Osteoblast (primary cell): Measurements from ENCODE around the gene CNTNAP4. TPM values are rescaled to one million over a fixed set of nuclear protein-coding genes. Genes with fewer than 3 reads are reported as not detected.

Experiments
- DNase-seq: peaks from one replicate; pipeline ENCODE4 v3.0.0; 2011; ENCODE audit warnings: low spot score, mixed read lengths; ENCODE audit not compliant: insufficient read length; ENCODE audit errors: missing footprints
- H2AFZ ChIP-seq: 2 replicates; pipeline ENCODE4 v1.6.0; 2011; ENCODE audit warnings: mild to moderate bottlenecking, low read length
- H3K27ac ChIP-seq: 2 replicates; pipeline ENCODE4 v1.5.1; 2011; ENCODE audit warnings: mild to moderate bottlenecking, low read depth, low read length, moderate library complexity
- H3K27me3 ChIP-seq: 2 replicates; pipeline ENCODE4 v1.6.0; 2012; ENCODE audit warnings: mild to moderate bottlenecking, control low read depth, inconsistent platforms, low read length, moderate library complexity; ENCODE audit not compliant: insufficient read depth
- H3K36me3 ChIP-seq: 2 replicates; pipeline ENCODE4 v1.5.1; 2011; ENCODE audit warnings: mild to moderate bottlenecking, low read length, control low read depth, moderate library complexity; ENCODE audit not compliant: insufficient read depth
- H3K4me1 ChIP-seq: 2 replicates; pipeline ENCODE4 v1.5.1; 2011; ENCODE audit warnings: mild to moderate bottlenecking, low read length, control low read depth, moderate library complexity; ENCODE audit not compliant: insufficient read depth
- H3K4me2 ChIP-seq: 2 replicates; pipeline ENCODE4 v1.6.0; 2011; ENCODE audit warnings: mild to moderate bottlenecking, low read length; ENCODE audit not compliant: insufficient read depth
- H3K4me3 ChIP-seq: fragments of 200-600 bp; sonication (generic); 3 replicates; pipeline ENCODE4 v1.5.1; 2012; ENCODE audit warnings: mild to moderate bottlenecking, low read length, inconsistent platforms; ENCODE audit not compliant: insufficient read depth
- H3K79me2 ChIP-seq: 2 replicates; pipeline ENCODE4 v1.6.0; 2012; ENCODE audit warnings: mild to moderate bottlenecking, low read length, control low read depth, inconsistent platforms; ENCODE audit not compliant: insufficient read depth
- H3K9me3 ChIP-seq: 2 replicates; pipeline ENCODE4 v1.5.1; 2011; ENCODE audit warnings: low read depth, low read length, control low read depth
- H4K20me1 ChIP-seq: 2 replicates; pipeline ENCODE4 v1.6.0; 2012; ENCODE audit warnings: mild to moderate bottlenecking, low read length, control low read depth; ENCODE audit not compliant: insufficient read depth
- total RNA-seq: library from RNA; depleted of rRNA; stranded (reverse); fragments of >200 nt; gene quantifications from 2 replicates; pipeline ENCODE4 v1.2.3, GENCODE V29; 2012
- TF ChIP-seq, protein P1 (sequence below): IDR thresholded peaks from 2 replicates; pipeline ENCODE4 v1.5.1; 2011; ENCODE audit warnings: mild to moderate bottlenecking, low read depth, low read length, moderate library complexity; ENCODE audit errors: extremely low read depth

Gene CNTNAP4
- total RNA-seq, 1 donor: under 0.01 TPM

DNA sequence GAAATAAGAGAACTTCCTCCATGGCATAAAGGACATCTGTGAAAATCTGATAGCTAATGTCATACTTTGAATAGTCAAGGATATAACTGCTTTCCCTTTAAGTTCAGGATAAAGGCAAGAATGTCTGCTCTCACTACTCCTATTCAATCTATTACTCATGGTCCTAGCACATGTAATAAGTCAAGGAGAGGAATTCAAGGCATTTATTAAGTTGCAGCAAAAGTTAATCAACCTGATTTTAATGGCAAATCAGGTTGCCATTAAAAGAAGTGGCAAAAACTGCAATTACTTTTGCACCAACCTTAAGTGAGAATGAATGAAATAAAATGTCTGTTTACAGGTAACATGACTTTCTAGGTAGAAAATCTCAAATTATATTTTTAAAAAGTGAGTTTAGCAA lies 225.9 kb downstream of the CNTNAP4 start:
- Histone ChIP-seq H3K4me3 (no peak overlapping the region), H3K79me2 (no peaks in the 10 kb centered on the region), H3K4me2 (no peak overlapping the region), H3K9me3 (no peaks in the 10 kb centered on the region), H3K27me3 (no peaks in the 10 kb centered on the region), H3K36me3 (no peaks in the 10 kb centered on the region), H3K4me1 (no peaks in the 10 kb centered on the region), H2AFZ (no peak overlapping the region), H4K20me1 (no peaks in the 10 kb centered on the region), H3K27ac (no peak overlapping the region)
- no peak for DNase-seq
- TF ChIP-seq, protein P1, sequence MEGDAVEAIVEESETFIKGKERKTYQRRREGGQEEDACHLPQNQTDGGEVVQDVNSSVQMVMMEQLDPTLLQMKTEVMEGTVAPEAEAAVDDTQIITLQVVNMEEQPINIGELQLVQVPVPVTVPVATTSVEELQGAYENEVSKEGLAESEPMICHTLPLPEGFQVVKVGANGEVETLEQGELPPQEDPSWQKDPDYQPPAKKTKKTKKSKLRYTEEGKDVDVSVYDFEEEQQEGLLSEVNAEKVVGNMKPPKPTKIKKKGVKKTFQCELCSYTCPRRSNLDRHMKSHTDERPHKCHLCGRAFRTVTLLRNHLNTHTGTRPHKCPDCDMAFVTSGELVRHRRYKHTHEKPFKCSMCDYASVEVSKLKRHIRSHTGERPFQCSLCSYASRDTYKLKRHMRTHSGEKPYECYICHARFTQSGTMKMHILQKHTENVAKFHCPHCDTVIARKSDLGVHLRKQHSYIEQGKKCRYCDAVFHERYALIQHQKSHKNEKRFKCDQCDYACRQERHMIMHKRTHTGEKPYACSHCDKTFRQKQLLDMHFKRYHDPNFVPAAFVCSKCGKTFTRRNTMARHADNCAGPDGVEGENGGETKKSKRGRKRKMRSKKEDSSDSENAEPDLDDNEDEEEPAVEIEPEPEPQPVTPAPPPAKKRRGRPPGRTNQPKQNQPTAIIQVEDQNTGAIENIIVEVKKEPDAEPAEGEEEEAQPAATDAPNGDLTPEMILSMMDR: no peak

DNA sequence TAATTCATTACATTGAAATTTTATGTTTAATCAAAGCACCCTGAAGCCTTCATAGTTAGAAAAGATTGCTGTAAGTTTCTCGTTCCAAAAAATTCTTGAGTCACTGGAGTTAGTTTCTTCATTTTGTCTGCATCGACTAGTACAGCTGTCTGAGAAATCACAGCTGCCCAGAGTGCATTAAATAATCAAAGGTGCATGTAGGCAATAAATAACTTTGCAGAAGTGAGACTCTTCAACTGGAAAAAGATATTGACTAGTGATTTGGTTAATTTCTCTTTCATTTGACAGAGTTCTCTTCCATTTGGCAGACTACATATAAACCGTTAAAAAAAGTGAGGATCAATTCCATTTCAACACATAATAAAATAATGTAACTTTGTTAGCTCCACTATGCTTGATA lies 234.0 kb downstream of the CNTNAP4 start:
- TF ChIP-seq, protein P1: no peak
- Histone ChIP-seq H3K27me3 (no peaks in the 10 kb centered on the region), H3K79me2 (no peaks in the 10 kb centered on the region), H3K9me3 (no peaks in the 10 kb centered on the region), H2AFZ (no peak overlapping the region), H3K4me2 (no peak overlapping the region), H3K36me3 (no peaks in the 10 kb centered on the region), H4K20me1 (no peaks in the 10 kb centered on the region), H3K4me3 (no peak overlapping the region), H3K4me1 (no peaks in the 10 kb centered on the region), H3K27ac (no peak overlapping the region)
- DNase-seq: no peak

DNA sequence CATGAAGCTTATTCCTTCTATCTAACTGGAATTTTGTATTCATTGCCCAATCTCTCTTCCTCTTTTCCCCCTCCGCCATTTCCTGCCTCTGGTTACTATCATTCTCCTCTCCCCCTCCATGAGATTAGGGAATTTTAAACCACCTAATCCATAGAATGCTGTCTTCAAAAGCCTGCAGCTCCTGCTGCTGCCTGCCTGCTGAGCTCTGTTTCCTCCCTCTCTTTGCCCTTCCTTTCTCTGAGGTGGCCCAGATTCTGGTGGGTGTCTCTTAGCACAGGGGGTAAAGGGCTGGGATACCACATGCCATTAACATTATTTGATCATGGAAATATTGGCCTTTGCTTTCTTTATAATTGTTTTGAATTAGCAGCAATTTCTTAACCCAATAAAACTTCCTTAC lies 241.6 kb downstream of the CNTNAP4 start:
- no peak overlapping the region for H3K4me3 ChIP-seq
- H3K79me2 ChIP-seq: no peaks in the 10 kb centered on the region
- H3K4me1 ChIP-seq: no peaks in the 10 kb centered on the region
- no peak overlapping the region for H2AFZ ChIP-seq
- DNase-seq: no peak
- H3K4me2 ChIP-seq: no peak overlapping the region
- H3K27me3 ChIP-seq: no peaks in the 10 kb centered on the region
- TF ChIP-seq, protein P1: no peak
- no peaks in the 10 kb centered on the region for H3K36me3 ChIP-seq
- no peaks in the 10 kb centered on the region for H3K9me3 ChIP-seq
- H3K27ac ChIP-seq: no peak overlapping the region
- H4K20me1 ChIP-seq: no peaks in the 10 kb centered on the region

DNA sequence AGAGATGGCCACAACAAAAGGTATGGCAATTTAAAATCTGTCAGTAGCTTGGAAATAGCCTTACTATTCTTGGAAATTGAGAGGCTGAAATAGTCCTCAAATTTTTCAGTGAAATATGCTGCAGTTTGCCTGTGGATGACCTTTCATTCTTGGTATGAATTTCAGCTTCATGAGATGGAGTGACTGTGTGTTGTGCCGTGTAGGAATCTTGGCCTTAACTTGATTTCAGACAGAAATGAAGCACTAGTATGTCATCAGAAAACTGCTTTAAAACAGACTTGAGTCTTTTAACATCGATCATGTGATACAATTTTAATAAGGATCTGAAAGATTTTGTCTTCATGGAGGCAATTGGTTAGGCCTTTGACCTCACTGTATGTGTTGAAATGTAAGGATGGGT lies 247.2 kb downstream of the CNTNAP4 start:
- Histone ChIP-seq H3K4me2 (no peak overlapping the region), H3K4me3 (no peak overlapping the region), H4K20me1 (no peaks in the 10 kb centered on the region), H3K4me1 (no peaks in the 10 kb centered on the region), H3K36me3 (no peaks in the 10 kb centered on the region), H3K27ac (no peak overlapping the region), H3K9me3 (no peaks in the 10 kb centered on the region), H2AFZ (no peak overlapping the region), H3K79me2 (no peaks in the 10 kb centered on the region), H3K27me3 (no peaks in the 10 kb centered on the region)
- TF ChIP-seq, protein P1: no peak
- no peak for DNase-seq
